ENCODE results near the gene TMEM9B. TPM values are rescaled to one million over a fixed set of nuclear protein-coding genes. Genes with fewer than 3 reads are reported as not detected.
A peak's percentile ranks its signal among the peaks of the same experiment; 100 is the strongest.

The TMEM9B gene
- total RNA-seq, 1 donor from 2014 or later, result 32.9 TPM

GRCh38 chr11:8932564-8933180 is 31.6 kb downstream of the TMEM9B start, which contains the start of gene C11orf16:
TSS of gene C11orf16 (minus strand) at chr11:8932947. CDS start at chr11:8932308, 639 bp downstream.
- DNase-seq (ENCODE audit: low spot score), result no peak

DNA sequence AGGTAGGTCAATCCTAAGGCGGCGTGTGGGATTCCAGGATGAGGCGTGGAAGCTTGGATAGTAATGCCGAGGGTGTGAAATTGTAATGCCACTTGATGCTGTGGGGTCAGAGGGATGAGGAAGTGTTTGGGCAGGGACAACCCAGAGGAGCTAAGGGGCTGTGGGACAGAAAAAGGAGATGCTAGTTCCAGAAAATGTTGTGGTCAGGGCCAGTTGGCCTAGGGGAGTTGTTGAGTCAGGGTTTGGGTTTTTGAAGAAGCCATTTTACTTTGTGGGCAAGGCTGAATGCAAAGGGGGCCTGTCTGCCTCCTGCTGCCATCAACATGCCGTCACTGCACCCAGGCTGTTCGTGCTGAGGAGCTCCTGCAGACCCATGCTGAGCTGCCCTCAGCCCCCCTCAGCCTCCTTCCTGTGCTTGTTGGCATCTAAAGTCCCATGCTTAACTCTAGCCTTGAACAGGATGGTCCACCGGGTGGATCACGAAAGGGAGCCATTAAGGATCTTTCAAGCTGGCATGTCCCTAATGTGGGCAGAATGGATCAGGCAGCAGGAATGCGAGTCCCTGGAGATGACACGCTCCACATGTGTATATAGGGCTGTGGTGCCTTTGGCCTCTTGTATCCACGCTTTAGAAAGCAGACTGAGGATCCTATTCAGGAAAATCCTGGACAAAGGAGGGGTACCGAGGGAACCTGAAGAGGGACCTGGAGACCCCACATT is 33.6 kb downstream of the TMEM9B start:
- DNase-seq (ENCODE audit: low spot score), result no peak

DNA sequence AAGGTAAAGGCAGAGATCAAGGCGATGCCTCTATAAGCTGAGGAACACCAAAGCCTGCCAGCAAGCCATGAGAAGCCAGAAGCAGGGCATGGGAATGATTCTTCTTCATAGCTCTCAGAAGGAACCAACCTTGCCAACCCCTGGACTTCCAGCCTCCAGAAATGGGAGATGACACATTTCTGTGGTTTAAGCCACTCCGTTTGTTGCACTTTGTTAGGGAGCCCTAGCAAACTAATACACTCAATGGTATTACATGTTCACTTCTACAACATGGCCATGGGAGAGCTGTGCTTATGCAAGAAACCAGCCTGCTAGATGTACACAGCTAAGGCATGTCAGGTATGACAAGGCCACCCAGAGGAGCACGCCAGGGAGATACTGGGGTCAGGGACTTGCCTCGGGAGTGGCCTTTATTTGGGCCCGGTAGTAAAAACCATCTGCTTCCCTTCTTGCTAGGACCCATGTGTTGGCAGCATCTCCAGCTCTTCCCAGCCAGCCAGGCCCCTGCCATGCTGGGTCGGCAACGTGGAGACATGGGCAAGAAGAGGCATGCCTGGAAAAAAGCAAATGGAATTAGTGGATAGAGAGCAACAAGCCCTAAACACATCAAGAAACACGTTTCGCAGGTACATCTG is 35.1 kb downstream of the TMEM9B start:
- no peak for DNase-seq (ENCODE audit: low spot score)

- DNase-seq (ENCODE audit: low spot score), result no peak
Measured at GRCh38 chr11:8928205-8928604, 36.0 kb downstream of the TMEM9B start.

GRCh38 chr11:8927233-8927632 is 37.0 kb downstream of the TMEM9B start:
- no peak for DNase-seq (ENCODE audit: low spot score)

GRCh38 chr11:8926236-8926635 is 38.0 kb downstream of the TMEM9B start:
- DNase-seq (ENCODE audit: low spot score), result no peak

GRCh38 chr11:8925711-8926110 is 38.5 kb downstream of the TMEM9B start:
- DNase-seq (ENCODE audit: low spot score), result no peak

GRCh38 chr11:8922691-8923090 is 41.6 kb downstream of the TMEM9B start:
- DNase-seq (ENCODE audit: low spot score), result no peak

GRCh38 chr11:8917157-8917825 is 47.0 kb downstream of the TMEM9B start:
- DNase-seq (ENCODE audit: low spot score), result no peak

DNA sequence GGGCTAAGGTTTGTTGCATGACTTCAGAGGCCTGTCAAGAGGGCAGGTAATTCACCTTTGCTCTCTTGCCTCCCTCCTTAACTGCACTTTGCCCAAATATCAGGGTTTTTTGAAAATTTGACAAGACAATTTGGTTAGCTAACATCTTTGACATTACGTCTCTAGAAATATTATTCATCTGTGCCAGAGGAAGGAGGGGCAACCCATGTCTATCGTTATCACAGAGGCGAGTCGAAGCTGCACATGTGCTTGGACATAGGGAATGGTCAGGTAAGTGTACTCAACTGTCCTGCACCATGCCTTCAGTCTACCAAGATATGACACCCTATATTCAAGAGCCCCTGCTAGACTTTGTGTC is 49.6 kb downstream of the TMEM9B start:
- DNase-seq (ENCODE audit: low spot score), result no peak

DNA sequence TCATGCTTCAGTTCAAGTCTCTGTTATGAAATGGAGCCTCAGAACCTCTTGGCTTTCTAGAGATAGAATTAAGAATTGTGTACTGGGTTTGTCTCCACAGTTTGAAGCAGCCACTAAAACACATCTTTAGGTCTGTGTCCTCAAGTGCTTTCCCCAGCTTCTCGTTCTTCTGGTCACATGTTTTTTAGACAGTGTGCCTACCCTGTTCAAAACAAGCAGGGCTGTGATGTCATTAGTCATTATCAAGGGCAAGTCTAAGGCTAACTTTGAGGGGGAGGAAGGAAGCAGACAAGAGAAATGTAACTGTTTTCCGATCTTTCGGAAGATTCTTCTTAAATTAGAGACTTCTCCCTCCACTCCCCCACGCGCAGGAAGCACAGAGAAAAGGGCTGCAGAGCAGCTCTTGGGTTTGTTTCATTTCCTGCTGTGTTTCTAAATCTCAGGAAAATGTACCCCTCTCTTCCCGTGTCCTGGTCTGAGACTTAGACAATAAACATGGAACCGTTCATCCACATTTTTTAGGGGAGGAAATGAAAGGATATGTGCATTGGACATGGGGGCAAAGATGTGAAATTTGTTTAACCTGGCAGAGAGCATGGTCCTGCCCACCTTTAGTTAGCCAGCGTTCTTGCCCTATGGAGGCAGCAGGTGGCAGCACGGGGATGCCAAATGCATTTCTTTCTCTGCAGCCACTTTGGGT is 50.1 kb downstream of the TMEM9B start:
- DNase-seq (ENCODE audit: low spot score), result no peak

DNA sequence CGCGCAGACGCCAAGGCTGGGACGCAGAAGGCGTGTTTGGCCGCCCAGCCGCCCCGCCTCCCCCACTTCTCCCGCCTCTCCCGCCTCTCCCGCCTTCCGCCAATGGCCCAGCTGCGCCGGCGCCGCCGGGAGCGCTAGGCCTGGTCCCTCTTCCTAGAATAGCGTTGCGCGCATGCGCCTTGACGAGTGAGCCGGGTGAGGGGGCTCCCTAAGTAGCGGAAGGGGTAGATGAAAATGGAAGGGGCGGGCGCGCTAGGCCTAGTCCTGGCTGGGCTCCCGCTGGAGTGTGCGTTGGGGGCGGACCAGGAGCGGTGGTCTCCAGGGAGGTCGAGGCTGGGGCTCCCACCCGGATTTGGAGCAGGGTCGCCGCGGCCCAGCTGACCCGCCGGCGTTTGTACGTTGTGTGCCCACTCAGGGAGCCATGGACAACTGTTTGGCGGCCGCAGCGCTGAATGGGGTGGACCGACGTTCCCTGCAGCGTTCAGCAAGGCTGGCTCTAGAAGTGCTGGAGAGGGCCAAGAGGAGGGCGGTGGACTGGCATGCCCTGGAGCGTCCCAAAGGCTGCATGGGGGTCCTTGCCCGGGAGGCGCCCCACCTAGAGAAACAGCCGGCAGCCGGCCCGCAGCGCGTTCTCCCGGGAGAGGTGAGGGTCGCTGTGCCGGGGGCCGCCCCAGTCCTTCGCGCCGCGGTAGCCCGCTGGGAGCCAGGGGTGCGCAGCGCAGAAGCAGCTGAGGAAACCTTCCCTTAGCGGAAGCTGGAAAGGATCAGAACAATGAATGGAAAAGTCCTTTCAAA is 53.0 kb downstream of the TMEM9B start, which contains the start of gene AKIP1:
TSS of gene AKIP1 (plus strand) at position 161 of the 795 bp plus-strand sequence. CDS start at position 422, 261 bp downstream.
- DNase-seq (ENCODE audit: low spot score), result peak; percentile 97

DNA sequence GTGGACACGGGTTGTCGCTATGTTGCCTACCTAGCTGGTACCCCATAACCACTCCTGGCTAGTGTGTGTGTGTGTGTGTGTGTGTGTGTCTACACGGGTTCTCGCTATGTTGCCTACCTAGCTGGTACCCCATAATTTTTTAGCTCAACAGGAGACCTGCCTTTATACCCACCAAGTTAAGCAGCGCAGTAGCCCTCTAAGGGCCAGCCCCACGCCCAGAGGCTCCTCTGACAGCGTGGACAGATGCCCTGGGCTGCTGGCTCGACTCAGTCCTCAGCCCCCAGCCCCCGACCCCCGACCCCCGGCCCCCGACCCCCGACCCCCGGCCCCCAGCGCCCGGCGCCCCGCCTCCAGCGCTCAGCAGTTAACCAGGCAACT is 53.6 kb downstream of the TMEM9B start:
- no peak for DNase-seq (ENCODE audit: low spot score)

GRCh38 chr11:8908099-8908498 is 56.1 kb downstream of the TMEM9B start:
- no peak for DNase-seq (ENCODE audit: low spot score)

- no peak for DNase-seq (ENCODE audit: low spot score)
Measured at GRCh38 chr11:8907116-8907515, 57.1 kb downstream of the TMEM9B start.

GRCh38 chr11:8905528-8906165 is 58.6 kb downstream of the TMEM9B start:
- DNase-seq (ENCODE audit: low spot score), result no peak

- DNase-seq (ENCODE audit: low spot score), result no peak
Measured at GRCh38 chr11:8899119-8899753, 65.0 kb downstream of the TMEM9B start.
